GM23248 (cell line): Measurements from ENCODE around the gene MAPKAPK5.

ENCODE experiments used
- EZH2 ChIP-seq: fragments of 200-600 bp; sonication (generic); IDR thresholded peaks from 2 replicates; pipeline ENCODE4 v1.6.1; 2018; ENCODE audit warnings: antibody characterized with exemption, mild to moderate bottlenecking; ENCODE audit not compliant: insufficient read depth, poor library complexity, severe bottlenecking
- EZH2phosphoT487 ChIP-seq: fragments of 200-600 bp; sonication (generic); IDR thresholded peaks from 2 replicates; pipeline ENCODE4 v1.6.1; 2018; ENCODE audit warnings: antibody characterized with exemption, moderate library complexity, mild to moderate bottlenecking, low read depth; ENCODE audit not compliant: insufficient read depth

DNA sequence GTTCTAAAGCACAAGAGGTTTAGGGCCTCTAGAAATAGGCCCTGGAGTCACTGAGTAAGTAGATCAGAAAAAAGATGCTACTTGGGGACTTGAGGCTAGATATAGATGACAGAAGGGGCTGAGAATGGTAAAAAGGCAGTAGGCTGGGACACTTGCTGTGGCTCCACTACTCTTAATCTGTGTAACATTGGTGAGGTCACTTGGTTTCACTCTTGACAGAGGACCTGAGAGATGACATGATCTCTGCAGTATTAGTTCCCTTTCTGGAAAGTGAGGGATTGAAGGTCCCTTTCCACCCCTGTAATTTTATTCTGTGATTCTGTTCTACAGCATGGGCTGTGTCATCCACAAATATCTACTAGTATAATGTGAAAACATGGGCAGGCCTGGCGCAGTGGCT is 39.7 kb downstream of the MAPKAPK5 start:
- TF ChIP-seq EZH2phosphoT487, result no peak
- TF ChIP-seq EZH2, result no peak
